ENCODE measurements around the gene FRMD5. TPM values are rescaled to one million over a fixed set of nuclear protein-coding genes. Genes with fewer than 3 reads are reported as not detected.

The FRMD5 gene
- total RNA-seq, 1 experiment from 2014 or later, result 6.5 TPM

- no peaks in the 10 kb centered on the region for H3K79me2 ChIP-seq (ENCODE audit: low read depth)
Observed at GRCh38 chr15:44181410-44181809, 13.7 kb downstream of the FRMD5 start.

GRCh38 chr15:44177139-44177538, 17.9 kb downstream of the FRMD5 start:
- no peak overlapping the region for H3K4me2 ChIP-seq
- CTCF ChIA-PET, result no interaction called here

More at GRCh38 chr15:44181410-44181809, 13.7 kb downstream of the FRMD5 start:
- no peak overlapping the region for H2AFZ ChIP-seq
- no peak overlapping the region for H3K27ac ChIP-seq
- POLR2A ChIA-PET (ENCODE audit: unreplicated experiment), result no interaction called here
- no peak for TF ChIP-seq CTCF (conservative IDR thresholded peaks at IDR 0.05)
- H3F3A ChIP-seq (ENCODE audit: insufficient read depth, low read depth), result no peaks in the 10 kb centered on the region
- no peaks in the 10 kb centered on the region for H3K4me1 ChIP-seq (replicated peaks; ENCODE audit: insufficient read depth)
- no TSS peak for BruUV-seq (replicated peaks)
- no peaks in the 10 kb centered on the region for H3K36me3 ChIP-seq (ENCODE audit: low read depth)
- H4K20me1 ChIP-seq (ENCODE audit: insufficient read depth), result no peaks in the 10 kb centered on the region
- H3K9me2 ChIP-seq (ENCODE audit: insufficient read depth), result no peaks in the 10 kb centered on the region
- no peak overlapping the region for H3K4me3 ChIP-seq
- H3K9me3 ChIP-seq (ENCODE audit: insufficient read depth, low read depth), result no peaks in the 10 kb centered on the region
- no peaks in the 10 kb centered on the region for H3K27me3 ChIP-seq (ENCODE audit: insufficient read depth, low read depth)
- DNase-seq, result no peak
- intact Hi-C loops (cut with micrococcal nuclease; ENCODE audit: unreplicated experiment), result no loop called here
- H3K4me2 ChIP-seq, result no peak overlapping the region
- CTCF ChIA-PET, result no interaction called here

GRCh38 chr15:44173813-44174212, 21.3 kb downstream of the FRMD5 start:
- intact Hi-C loops (cut with micrococcal nuclease; ENCODE audit: unreplicated experiment), result no loop called here
- TF ChIP-seq CTCF (conservative IDR thresholded peaks at IDR 0.05) (no peak), EZH2 (IDR thresholded peaks at IDR 0.05; ENCODE audit: low read depth) (no peak)
- Histone ChIP-seq H2AFZ (no peak overlapping the region), H3F3A (ENCODE audit: insufficient read depth, low read depth) (no peaks in the 10 kb centered on the region), H3K4me1 (replicated peaks; ENCODE audit: insufficient read depth) (no peaks in the 10 kb centered on the region), H3K9me2 (ENCODE audit: insufficient read depth) (no peaks in the 10 kb centered on the region), H3K79me2 (ENCODE audit: low read depth) (no peaks in the 10 kb centered on the region), H3K4me3 (no peak overlapping the region), H3K9me3 (ENCODE audit: insufficient read depth, low read depth) (no peaks in the 10 kb centered on the region), H3K36me3 (ENCODE audit: low read depth) (no peaks in the 10 kb centered on the region), H4K20me1 (ENCODE audit: insufficient read depth) (no peaks in the 10 kb centered on the region), H3K27ac (no peak overlapping the region), H3K4me2 (no peak overlapping the region), H3K27me3 (ENCODE audit: insufficient read depth, low read depth) (no peaks in the 10 kb centered on the region)
- CTCF ChIA-PET, result no interaction called here
- no peak for DNase-seq
- POLR2A ChIA-PET (ENCODE audit: unreplicated experiment), result no interaction called here
- no TSS peak for BruUV-seq (replicated peaks)

More at GRCh38 chr15:44177139-44177538, 17.9 kb downstream of the FRMD5 start:
- Histone ChIP-seq H3K27me3 (ENCODE audit: insufficient read depth, low read depth) (no peaks in the 10 kb centered on the region), H3K27ac (no peak overlapping the region), H3K9me2 (ENCODE audit: insufficient read depth) (no peaks in the 10 kb centered on the region), H3K79me2 (ENCODE audit: low read depth) (no peaks in the 10 kb centered on the region), H3K4me1 (replicated peaks; ENCODE audit: insufficient read depth) (no peaks in the 10 kb centered on the region), H3K4me3 (no peak overlapping the region), H2AFZ (no peak overlapping the region), H4K20me1 (ENCODE audit: insufficient read depth) (no peaks in the 10 kb centered on the region), H3K36me3 (ENCODE audit: low read depth) (no peaks in the 10 kb centered on the region), H3F3A (ENCODE audit: insufficient read depth, low read depth) (no peaks in the 10 kb centered on the region), H3K9me3 (ENCODE audit: insufficient read depth, low read depth) (no peaks in the 10 kb centered on the region)
- intact Hi-C loops (cut with micrococcal nuclease; ENCODE audit: unreplicated experiment), result no loop called here
- no TSS peak for BruUV-seq (replicated peaks)
- no peak for DNase-seq
- TF ChIP-seq CTCF (conservative IDR thresholded peaks at IDR 0.05) (no peak), EZH2 (IDR thresholded peaks at IDR 0.05; ENCODE audit: low read depth) (no peak)
- POLR2A ChIA-PET (ENCODE audit: unreplicated experiment), result no interaction called here
